Measurements from ENCODE around the gene TRAPPC10. TPM values are rescaled to one million over a fixed set of nuclear protein-coding genes. Genes with fewer than 3 reads are reported as not detected.

TRAPPC10 gene
- total RNA-seq, 1 experiment from 2014 or later, result 21.4 TPM

GRCh38 chr21:43997766-43998742 lies 14.1 kb upstream of the TRAPPC10 start:
- no peak for DNase-seq (ENCODE audit: low read depth)

GRCh38 chr21:44000360-44000759 lies 11.7 kb upstream of the TRAPPC10 start:
- no peak for DNase-seq (ENCODE audit: low read depth)

GRCh38 chr21:44002511-44002910 lies 9.6 kb upstream of the TRAPPC10 start:
- no peak for DNase-seq (ENCODE audit: low read depth)

GRCh38 chr21:44003307-44003966 lies 8.7 kb upstream of the TRAPPC10 start:
- DNase-seq (ENCODE audit: low read depth), result no peak

- DNase-seq (ENCODE audit: low read depth), result no peak
These were observed 7.0 kb upstream of the TRAPPC10 start for GRCh38 chr21:44005071-44005470.

- DNase-seq (ENCODE audit: low read depth), result no peak
These were observed 6.5 kb upstream of the TRAPPC10 start for GRCh38 chr21:44005593-44005992.

GRCh38 chr21:44006017-44006619 lies 6.0 kb upstream of the TRAPPC10 start:
- DNase-seq (ENCODE audit: low read depth), result peak; percentile 92

- DNase-seq (ENCODE audit: low read depth), result no peak
These were observed 5.5 kb upstream of the TRAPPC10 start for GRCh38 chr21:44006656-44007055.

GRCh38 chr21:44010429-44010828 lies 1.7 kb upstream of the TRAPPC10 start:
- DNase-seq (ENCODE audit: low read depth), result no peak

- no peak for DNase-seq (ENCODE audit: low read depth)
These were observed 986 bp upstream of the TRAPPC10 start for GRCh38 chr21:44011123-44011522.

GRCh38 chr21:44012474-44013379 lies 618 bp downstream of the TRAPPC10 start:
- peak; percentile 38 for DNase-seq (ENCODE audit: low read depth)

GRCh38 chr21:44013380-44014088 lies 1.4 kb downstream of the TRAPPC10 start:
- peak; percentile 66 for DNase-seq (ENCODE audit: low read depth)

- DNase-seq (ENCODE audit: low read depth), result no peak
These were observed 5.5 kb downstream of the TRAPPC10 start for GRCh38 chr21:44017601-44018000.

GRCh38 chr21:44018127-44018526 lies 6.0 kb downstream of the TRAPPC10 start:
- DNase-seq (ENCODE audit: low read depth), result no peak

GRCh38 chr21:44018813-44019567 lies 6.9 kb downstream of the TRAPPC10 start:
- DNase-seq (ENCODE audit: low read depth), result no peak

- no peak for DNase-seq (ENCODE audit: low read depth)
These were observed 7.5 kb downstream of the TRAPPC10 start for GRCh38 chr21:44019568-44019958.

- no peak for DNase-seq (ENCODE audit: low read depth)
These were observed 8.4 kb downstream of the TRAPPC10 start for GRCh38 chr21:44020551-44020950.

- DNase-seq (ENCODE audit: low read depth), result no peak
These were observed 9.0 kb downstream of the TRAPPC10 start for GRCh38 chr21:44021064-44021463.

- no peak for DNase-seq (ENCODE audit: low read depth)
These were observed 12.1 kb downstream of the TRAPPC10 start for GRCh38 chr21:44024257-44024656.

GRCh38 chr21:44024887-44025353 lies 12.8 kb downstream of the TRAPPC10 start:
- peak; percentile 35 for DNase-seq (ENCODE audit: low read depth)

All from LHCN-M2 (cell line).